ENCODE results near the gene CACNB2.

CACNB2 gene

GRCh38 chr10:18472977-18473376 is 332.8 kb downstream of the CACNB2 start:
- no peak for DNase-seq

- no peak for DNase-seq
Measured at GRCh38 chr10:18473424-18474117, 333.3 kb downstream of the CACNB2 start.

- no peak for DNase-seq
Measured at GRCh38 chr10:18474118-18474455, 333.9 kb downstream of the CACNB2 start.

- DNase-seq = no peak
Measured at GRCh38 chr10:18476076-18476647, 335.9 kb downstream of the CACNB2 start.

GRCh38 chr10:18478354-18478753 is 338.1 kb downstream of the CACNB2 start:
- no peak for DNase-seq

GRCh38 chr10:18479502-18479901 is 339.3 kb downstream of the CACNB2 start:
- no peak for DNase-seq

GRCh38 chr10:18483516-18484186 is 343.4 kb downstream of the CACNB2 start:
- DNase-seq = no peak

- no peak for DNase-seq
Measured at GRCh38 chr10:18486438-18486837, 346.2 kb downstream of the CACNB2 start.

GRCh38 chr10:18490755-18491154 is 350.5 kb downstream of the CACNB2 start:
- DNase-seq = no peak

GRCh38 chr10:18497806-18498369 is 357.7 kb downstream of the CACNB2 start:
- DNase-seq = no peak

GRCh38 chr10:18498998-18499397 is 358.8 kb downstream of the CACNB2 start:
- no peak for DNase-seq

GRCh38 chr10:18500576-18500975 is 360.4 kb downstream of the CACNB2 start:
- no peak for DNase-seq

- no peak for DNase-seq
Measured at GRCh38 chr10:18501198-18501597, 361.0 kb downstream of the CACNB2 start.

- no peak for DNase-seq
Measured at GRCh38 chr10:18501629-18502028, 361.4 kb downstream of the CACNB2 start.

- DNase-seq = no peak
Measured at GRCh38 chr10:18504161-18504560, 363.9 kb downstream of the CACNB2 start.

- no peak for DNase-seq
Measured at GRCh38 chr10:18505456-18506118, 365.4 kb downstream of the CACNB2 start.

- no peak for DNase-seq
Measured at GRCh38 chr10:18508587-18508986, 368.4 kb downstream of the CACNB2 start.

- DNase-seq = no peak
Measured at GRCh38 chr10:18514537-18514936, 374.3 kb downstream of the CACNB2 start.

GRCh38 chr10:18516851-18517250 is 376.6 kb downstream of the CACNB2 start:
- no peak for DNase-seq

- no peak for DNase-seq
Measured at GRCh38 chr10:18523025-18523424, 382.8 kb downstream of the CACNB2 start.

GRCh38 chr10:18523858-18524257 is 383.6 kb downstream of the CACNB2 start:
- DNase-seq = no peak

- no peak for DNase-seq
Measured at GRCh38 chr10:18527687-18528086, 387.5 kb downstream of the CACNB2 start.

- DNase-seq = no peak
Measured at GRCh38 chr10:18528292-18528691, 388.1 kb downstream of the CACNB2 start.
